SU-DHL-6 (cell line): ENCODE measurements around the gene PXDN.

Experiments
- H2AFZ ChIP-seq: fragments of 200-600 bp; sonication (generic); 2 replicates; pipeline ENCODE4 v1.6.1; 2014; ENCODE audit warnings: low read depth, mild to moderate bottlenecking, moderate library complexity, mixed read lengths, antibody characterized with exemption, low read length; ENCODE audit not compliant: severe bottlenecking
- H3F3A ChIP-seq: fragments of 200-600 bp; shearing (Covaris generic); 2 replicates; pipeline ENCODE4 v1.6.0; 2016; ENCODE audit warnings: antibody characterized with exemption, mild to moderate bottlenecking; ENCODE audit not compliant: insufficient read depth
- H3K27ac ChIP-seq: fragments of 200-600 bp; sonication (generic); 2 replicates; pipeline ENCODE4 v1.5.1; 2016; ENCODE audit warnings: low read depth, mild to moderate bottlenecking, low read length, moderate library complexity, mixed read lengths
- H3K27me3 ChIP-seq: fragments of 200-600 bp; sonication (generic), shearing (Covaris generic); 2 replicates; pipeline ENCODE4 v1.6.0; 2014; ENCODE audit warnings: mild to moderate bottlenecking, low read length
- H3K36me3 ChIP-seq: fragments of 200-600 bp; sonication (generic); 2 replicates; pipeline ENCODE4 v1.6.1; 2014; ENCODE audit warnings: mild to moderate bottlenecking, low read length, mixed read lengths
- H3K4me2 ChIP-seq: fragments of 300-600, 200-600 bp; shearing (Covaris generic), sonication (generic); 2 replicates; pipeline ENCODE4 v1.6.0; 2014; ENCODE audit warnings: low read length, low read depth, mild to moderate bottlenecking; ENCODE audit not compliant: poor library complexity, severe bottlenecking
- H3K4me3 ChIP-seq: fragments of 200-600 bp; sonication (generic); 2 replicates; pipeline ENCODE4 v1.5.1; 2014; ENCODE audit warnings: antibody characterized with exemption, low read length, mild to moderate bottlenecking, mixed read lengths; ENCODE audit not compliant: insufficient read depth, poor library complexity, severe bottlenecking
- H3K79me2 ChIP-seq: fragments of 200-600 bp; sonication (generic); 2 replicates; pipeline ENCODE4 v1.6.1; 2014; ENCODE audit warnings: mild to moderate bottlenecking, low read length, moderate library complexity; ENCODE audit not compliant: insufficient read depth
- H3K9ac ChIP-seq: fragments of 200-600 bp; sonication (generic); 2 replicates; pipeline ENCODE4 v1.7.0; 2014; ENCODE audit warnings: mild to moderate bottlenecking, low read length
- H3K9me2 ChIP-seq: fragments of 200-600 bp; sonication (generic); replicated peaks from 2 replicates; pipeline ENCODE4 v1.6.1; 2014; ENCODE audit warnings: low read length; ENCODE audit not compliant: insufficient read depth
- H3K9me3 ChIP-seq: fragments of 200-600 bp; sonication (generic); 2 replicates; pipeline ENCODE4 v1.6.1; 2014; ENCODE audit warnings: low read length, mixed read lengths; ENCODE audit not compliant: insufficient read depth
- H4K20me1 ChIP-seq: fragments of 200-600 bp; sonication (generic); 2 replicates; pipeline ENCODE4 v1.6.1; 2014; ENCODE audit warnings: low read depth, mild to moderate bottlenecking, antibody characterized with exemption, low read length, moderate library complexity, mixed read lengths
- EZH2phosphoT487 ChIP-seq: fragments of 200-600 bp; sonication (generic), shearing (Covaris generic); conservative IDR thresholded peaks from 2 replicates; pipeline ENCODE4 v1.6.1; 2018; ENCODE audit warnings: mild to moderate bottlenecking, antibody characterized with exemption, low read length, moderate library complexity, mixed read lengths
- TF ChIP-seq, protein P1 (sequence below): fragments of 200-600 bp; sonication (generic); IDR thresholded peaks from one replicate; pipeline ENCODE4 v1.5.1; 2017; ENCODE audit warnings: antibody characterized with exemption, mild to moderate bottlenecking, low read length, moderate library complexity; ENCODE audit not compliant: insufficient read depth, poor library complexity, severe bottlenecking

Gene PXDN

GRCh38 chr2:1601067-1601412 lies 143.3 kb downstream of the PXDN start:
- no peak for TF ChIP-seq EZH2phosphoT487
- TF ChIP-seq, protein P1, sequence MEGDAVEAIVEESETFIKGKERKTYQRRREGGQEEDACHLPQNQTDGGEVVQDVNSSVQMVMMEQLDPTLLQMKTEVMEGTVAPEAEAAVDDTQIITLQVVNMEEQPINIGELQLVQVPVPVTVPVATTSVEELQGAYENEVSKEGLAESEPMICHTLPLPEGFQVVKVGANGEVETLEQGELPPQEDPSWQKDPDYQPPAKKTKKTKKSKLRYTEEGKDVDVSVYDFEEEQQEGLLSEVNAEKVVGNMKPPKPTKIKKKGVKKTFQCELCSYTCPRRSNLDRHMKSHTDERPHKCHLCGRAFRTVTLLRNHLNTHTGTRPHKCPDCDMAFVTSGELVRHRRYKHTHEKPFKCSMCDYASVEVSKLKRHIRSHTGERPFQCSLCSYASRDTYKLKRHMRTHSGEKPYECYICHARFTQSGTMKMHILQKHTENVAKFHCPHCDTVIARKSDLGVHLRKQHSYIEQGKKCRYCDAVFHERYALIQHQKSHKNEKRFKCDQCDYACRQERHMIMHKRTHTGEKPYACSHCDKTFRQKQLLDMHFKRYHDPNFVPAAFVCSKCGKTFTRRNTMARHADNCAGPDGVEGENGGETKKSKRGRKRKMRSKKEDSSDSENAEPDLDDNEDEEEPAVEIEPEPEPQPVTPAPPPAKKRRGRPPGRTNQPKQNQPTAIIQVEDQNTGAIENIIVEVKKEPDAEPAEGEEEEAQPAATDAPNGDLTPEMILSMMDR: no peak
- Histone ChIP-seq H3K4me2 (no peak overlapping the region), H3K9me2 (no peaks in the 10 kb centered on the region), H3K36me3 (no peaks in the 10 kb centered on the region), H3K79me2 (no peaks in the 10 kb centered on the region), H3F3A (no peaks in the 10 kb centered on the region), H3K9me3 (peaks cover 4% of the 10 kb centered on the region; the same call in 1 of the 2 replicates), H4K20me1 (no peaks in the 10 kb centered on the region), H3K27me3 (no peaks in the 10 kb centered on the region), H2AFZ (no peak overlapping the region), H3K4me3 (no peak overlapping the region), H3K27ac (no peak overlapping the region), H3K9ac (no peak overlapping the region)

GRCh38 chr2:1600191-1601066 lies 143.9 kb downstream of the PXDN start:
- H3K27me3 ChIP-seq: no peaks in the 10 kb centered on the region
- H3K9ac ChIP-seq: no peak overlapping the region
- no peak for TF ChIP-seq EZH2phosphoT487
- TF ChIP-seq, protein P1: no peak
- H3K9me3 ChIP-seq: peaks cover 4% of the 10 kb centered on the region; the same call in 1 of the 2 replicates
- no peaks in the 10 kb centered on the region for H3K9me2 ChIP-seq
- H3K36me3 ChIP-seq: no peaks in the 10 kb centered on the region
- H3F3A ChIP-seq: no peaks in the 10 kb centered on the region
- no peak overlapping the region for H3K27ac ChIP-seq
- H3K79me2 ChIP-seq: no peaks in the 10 kb centered on the region
- H3K4me3 ChIP-seq: no peak overlapping the region
- no peak overlapping the region for H3K4me2 ChIP-seq
- H2AFZ ChIP-seq: no peak overlapping the region
- no peaks in the 10 kb centered on the region for H4K20me1 ChIP-seq

DNA sequence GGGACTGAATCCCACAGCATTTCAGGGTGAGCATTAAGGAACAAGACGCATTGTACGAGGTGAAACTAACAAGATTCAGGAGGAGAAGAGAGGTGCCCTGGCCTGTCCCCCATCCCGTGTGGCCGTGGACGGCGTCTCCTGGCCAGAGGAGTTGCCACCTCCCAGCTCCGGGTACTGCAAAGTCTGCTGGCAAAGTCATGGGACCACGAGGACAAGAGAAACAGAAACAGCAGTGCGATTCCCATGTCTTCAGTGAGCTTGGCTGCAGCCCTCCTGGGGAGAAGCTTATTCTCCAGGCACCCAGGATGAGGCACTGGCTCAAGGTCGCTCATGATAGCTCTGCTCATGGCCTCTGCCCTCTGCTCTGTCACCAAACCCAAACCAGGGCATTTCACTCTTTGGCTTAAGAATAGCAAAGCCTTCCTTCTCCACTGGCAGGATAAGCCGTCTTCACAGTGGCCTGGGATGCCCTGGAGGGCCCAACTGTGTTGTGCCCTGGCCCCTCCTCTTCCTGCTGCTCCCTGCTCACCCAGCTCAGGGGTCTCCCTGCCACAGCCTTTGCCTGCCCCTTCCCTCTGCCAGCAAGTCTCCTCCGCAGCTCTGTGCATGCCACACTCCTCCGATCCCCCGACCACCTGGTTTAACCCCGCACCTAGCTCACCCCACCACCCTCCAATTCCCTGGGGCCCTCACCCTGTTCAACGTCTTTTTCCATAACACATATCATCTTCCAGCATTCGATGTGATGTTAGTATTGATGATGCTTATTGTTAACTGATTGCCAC lies 144.8 kb downstream of the PXDN start:
- no peaks in the 10 kb centered on the region for H3K36me3 ChIP-seq
- H2AFZ ChIP-seq: no peak overlapping the region
- H3K4me3 ChIP-seq: no peak overlapping the region
- TF ChIP-seq EZH2phosphoT487: no peak
- TF ChIP-seq, protein P1: no peak
- no peaks in the 10 kb centered on the region for H4K20me1 ChIP-seq
- no peak overlapping the region for H3K9ac ChIP-seq
- H3K79me2 ChIP-seq: no peaks in the 10 kb centered on the region
- H3K27ac ChIP-seq: no peak overlapping the region
- no peaks in the 10 kb centered on the region for H3K9me2 ChIP-seq
- peaks cover 4% of the 10 kb centered on the region; the same call in 1 of the 2 replicates for H3K9me3 ChIP-seq
- no peaks in the 10 kb centered on the region for H3F3A ChIP-seq
- no peak overlapping the region for H3K4me2 ChIP-seq
- no peaks in the 10 kb centered on the region for H3K27me3 ChIP-seq
